ENCODE data around the gene PRDM9.

DNA sequence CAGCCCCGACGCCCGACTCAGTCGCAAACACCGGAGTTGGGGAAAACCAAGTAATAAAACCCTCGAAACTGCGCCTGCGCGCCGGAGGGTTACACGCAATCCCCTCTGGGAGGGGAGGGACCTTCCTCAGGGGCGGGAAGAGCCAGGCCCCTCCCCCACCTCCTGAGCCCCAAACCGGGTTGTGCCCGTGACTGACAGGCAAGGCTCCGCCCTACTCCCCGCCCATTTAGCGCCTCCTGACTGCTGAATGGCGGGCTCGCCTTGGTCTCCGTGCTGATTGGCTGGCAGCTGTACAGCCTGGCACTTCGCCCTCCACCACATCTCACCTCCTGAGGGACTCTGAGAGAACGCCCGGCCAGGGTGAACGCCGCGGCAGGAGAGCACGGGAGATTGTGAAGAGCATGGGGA lies at the start of gene PRDM9:
- TF ChIP-seq, protein P1, sequence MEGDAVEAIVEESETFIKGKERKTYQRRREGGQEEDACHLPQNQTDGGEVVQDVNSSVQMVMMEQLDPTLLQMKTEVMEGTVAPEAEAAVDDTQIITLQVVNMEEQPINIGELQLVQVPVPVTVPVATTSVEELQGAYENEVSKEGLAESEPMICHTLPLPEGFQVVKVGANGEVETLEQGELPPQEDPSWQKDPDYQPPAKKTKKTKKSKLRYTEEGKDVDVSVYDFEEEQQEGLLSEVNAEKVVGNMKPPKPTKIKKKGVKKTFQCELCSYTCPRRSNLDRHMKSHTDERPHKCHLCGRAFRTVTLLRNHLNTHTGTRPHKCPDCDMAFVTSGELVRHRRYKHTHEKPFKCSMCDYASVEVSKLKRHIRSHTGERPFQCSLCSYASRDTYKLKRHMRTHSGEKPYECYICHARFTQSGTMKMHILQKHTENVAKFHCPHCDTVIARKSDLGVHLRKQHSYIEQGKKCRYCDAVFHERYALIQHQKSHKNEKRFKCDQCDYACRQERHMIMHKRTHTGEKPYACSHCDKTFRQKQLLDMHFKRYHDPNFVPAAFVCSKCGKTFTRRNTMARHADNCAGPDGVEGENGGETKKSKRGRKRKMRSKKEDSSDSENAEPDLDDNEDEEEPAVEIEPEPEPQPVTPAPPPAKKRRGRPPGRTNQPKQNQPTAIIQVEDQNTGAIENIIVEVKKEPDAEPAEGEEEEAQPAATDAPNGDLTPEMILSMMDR (IDR thresholded peaks at IDR 0.05; ENCODE audit: low read depth, low read length, poor library complexity, severe bottlenecking), result no peak
- no peak for TF ChIP-seq EZH2phosphoT487 (IDR thresholded peaks at IDR 0.05; ENCODE audit: borderline replicate concordance, low read length)

All from DOHH2 (cell line).